Ishikawa (cell line): ENCODE results near the gene MED15.

Source experiments
- CEBPB ChIP-seq: IDR thresholded peaks from 2 replicates; pipeline ENCODE4 v1.6.1; 2012
- CREB1 ChIP-seq: IDR thresholded peaks from 2 replicates; pipeline ENCODE4 v1.6.1; 2012; ENCODE audit warnings: low read depth
- EGR1 ChIP-seq: IDR thresholded peaks from 2 replicates; pipeline ENCODE4 v1.6.1; 2012
- EP300 ChIP-seq: IDR thresholded peaks from 2 replicates; pipeline ENCODE4 v1.6.1; 2012; ENCODE audit warnings: borderline replicate concordance
- FOXM1 ChIP-seq: IDR thresholded peaks from 2 replicates; pipeline ENCODE4 v1.6.1; 2012; ENCODE audit warnings: low read depth, borderline replicate concordance
- MAX ChIP-seq: IDR thresholded peaks from 2 replicates; pipeline ENCODE4 v1.6.1; 2012
- NFIC ChIP-seq: IDR thresholded peaks from 2 replicates; pipeline ENCODE4 v1.6.1; 2012
- RAD21 ChIP-seq: IDR thresholded peaks from 2 replicates; pipeline ENCODE4 v1.6.1; 2012; ENCODE audit warnings: low read depth
- REST ChIP-seq: IDR thresholded peaks from 2 replicates; pipeline ENCODE4 v1.6.1; 2012; ENCODE audit warnings: low read depth, mild to moderate bottlenecking
- TAF1 ChIP-seq: IDR thresholded peaks from 2 replicates; pipeline ENCODE4 v1.6.1; 2012; ENCODE audit warnings: low read depth, mild to moderate bottlenecking
- TCF12 ChIP-seq: IDR thresholded peaks from 2 replicates; pipeline ENCODE4 v1.6.1; 2012; ENCODE audit warnings: low read depth
- TEAD4 ChIP-seq: IDR thresholded peaks from 2 replicates; pipeline ENCODE4 v1.6.1; 2012
- USF1 ChIP-seq: IDR thresholded peaks from 2 replicates; pipeline ENCODE4 v1.6.1; 2012
- YY1 ChIP-seq: IDR thresholded peaks from 2 replicates; pipeline ENCODE4 v1.6.1; 2012; ENCODE audit warnings: low read depth
- ZBTB7A ChIP-seq: IDR thresholded peaks from 2 replicates; pipeline ENCODE4 v1.6.1; 2012; ENCODE audit warnings: low read depth

The MED15 gene

GRCh38 chr22:20530368-20531153, 23.2 kb downstream of the MED15 start:
- no peak for TF ChIP-seq MAX
- no peak for TF ChIP-seq YY1
- TF ChIP-seq TEAD4, result no peak
- TF ChIP-seq USF1, result 0 out of 2 replicates have a peak, but pooled peaks have one; percentile 21
- no peak for TF ChIP-seq FOXM1
- no peak for TF ChIP-seq EP300
- peak; percentile 12; the same call in 1 of the 2 replicates for TF ChIP-seq ZBTB7A
- no peak for TF ChIP-seq TCF12
- no peak for TF ChIP-seq CEBPB
- TF ChIP-seq REST, result no peak
- TF ChIP-seq CREB1, result no peak

GRCh38 chr22:20531154-20531403, 23.7 kb downstream of the MED15 start:
- TF ChIP-seq MAX, result no peak
- TF ChIP-seq REST, result no peak
- TF ChIP-seq EP300, result no peak
- no peak for TF ChIP-seq ZBTB7A
- TF ChIP-seq EGR1, result no peak
- no peak for TF ChIP-seq TCF12
- no peak for TF ChIP-seq FOXM1
- no peak for TF ChIP-seq TEAD4
- no peak for TF ChIP-seq TAF1
- TF ChIP-seq CREB1, result no peak
- TF ChIP-seq USF1, result no peak
- no peak for TF ChIP-seq RAD21
- TF ChIP-seq CEBPB, result no peak
- TF ChIP-seq NFIC, result no peak
- no peak; the same call in 1 of the 2 replicates for TF ChIP-seq YY1

GRCh38 chr22:20531404-20532201, 24.2 kb downstream of the MED15 start:
- TF ChIP-seq NFIC (peak; percentile 33; the same call in 1 of the 2 replicates), REST (no peak), ZBTB7A (0 out of 2 replicates have a peak, but pooled peaks have one; percentile 60), USF1 (peak; percentile 77), FOXM1 (0 out of 2 replicates have a peak, but pooled peaks have one; percentile 36), YY1 (peak; percentile 63), RAD21 (0 out of 2 replicates have a peak, but pooled peaks have one; percentile 2), TEAD4 (peak; percentile 83), MAX (peak; percentile 85), EP300 (peak; percentile 35; the same call in 1 of the 2 replicates), EGR1 (no peak), CREB1 (no peak), TCF12 (peak; percentile 65)
